Fibroblast of villous mesenchyme (primary cell): ENCODE results near the gene ATXN8OS. TPM values are rescaled to one million over a fixed set of nuclear protein-coding genes. Genes with fewer than 3 reads are reported as not detected.

Experiments
- DNase-seq: peaks from one replicate; pipeline ENCODE4 v3.0.0-alpha.2; 2010; ENCODE audit warnings: low read depth
- H3K4me3 ChIP-seq: 2 replicates; pipeline ENCODE4 v1.5.1; 2011; ENCODE audit warnings: low read depth, mild to moderate bottlenecking, low read length
- total RNA-seq: library from RNA; depleted of rRNA; stranded (reverse); fragments of >200 nt; gene quantifications from 2 replicates; pipeline ENCODE4 v1.2.3, GENCODE V29; 2012
- TF ChIP-seq, protein P1 (sequence below): IDR thresholded peaks from 2 replicates; pipeline ENCODE4 v1.5.1; 2012; ENCODE audit warnings: low read depth, mild to moderate bottlenecking, low read length; ENCODE audit not compliant: insufficient read depth

Gene ATXN8OS
- total RNA-seq, 1 donor, result not detected

- TF ChIP-seq, protein P1, sequence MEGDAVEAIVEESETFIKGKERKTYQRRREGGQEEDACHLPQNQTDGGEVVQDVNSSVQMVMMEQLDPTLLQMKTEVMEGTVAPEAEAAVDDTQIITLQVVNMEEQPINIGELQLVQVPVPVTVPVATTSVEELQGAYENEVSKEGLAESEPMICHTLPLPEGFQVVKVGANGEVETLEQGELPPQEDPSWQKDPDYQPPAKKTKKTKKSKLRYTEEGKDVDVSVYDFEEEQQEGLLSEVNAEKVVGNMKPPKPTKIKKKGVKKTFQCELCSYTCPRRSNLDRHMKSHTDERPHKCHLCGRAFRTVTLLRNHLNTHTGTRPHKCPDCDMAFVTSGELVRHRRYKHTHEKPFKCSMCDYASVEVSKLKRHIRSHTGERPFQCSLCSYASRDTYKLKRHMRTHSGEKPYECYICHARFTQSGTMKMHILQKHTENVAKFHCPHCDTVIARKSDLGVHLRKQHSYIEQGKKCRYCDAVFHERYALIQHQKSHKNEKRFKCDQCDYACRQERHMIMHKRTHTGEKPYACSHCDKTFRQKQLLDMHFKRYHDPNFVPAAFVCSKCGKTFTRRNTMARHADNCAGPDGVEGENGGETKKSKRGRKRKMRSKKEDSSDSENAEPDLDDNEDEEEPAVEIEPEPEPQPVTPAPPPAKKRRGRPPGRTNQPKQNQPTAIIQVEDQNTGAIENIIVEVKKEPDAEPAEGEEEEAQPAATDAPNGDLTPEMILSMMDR, result no peak
- no peak for DNase-seq
- no peak overlapping the region for H3K4me3 ChIP-seq
These were observed 54.5 kb downstream of the ATXN8OS start for GRCh38 chr13:70162141-70162540.

DNA sequence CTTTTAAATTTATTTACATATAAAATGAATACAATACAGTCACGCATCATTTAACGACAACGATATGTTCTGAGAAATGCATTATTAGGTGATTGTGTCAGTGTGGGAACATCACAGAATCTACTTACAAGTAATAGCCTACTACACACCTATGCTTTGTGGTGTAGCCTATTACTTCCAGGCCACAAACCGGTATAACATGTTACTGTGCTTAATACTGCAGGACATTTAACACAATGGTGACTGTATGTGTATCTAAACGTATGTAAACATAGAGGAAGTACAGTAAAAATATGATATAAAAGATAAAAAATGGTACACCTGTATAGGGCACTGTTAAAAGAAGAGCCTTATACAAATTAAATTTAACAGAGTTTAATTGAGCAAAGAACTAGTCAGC, 63.1 kb downstream of the ATXN8OS start:
- TF ChIP-seq, protein P1, result no peak

DNA sequence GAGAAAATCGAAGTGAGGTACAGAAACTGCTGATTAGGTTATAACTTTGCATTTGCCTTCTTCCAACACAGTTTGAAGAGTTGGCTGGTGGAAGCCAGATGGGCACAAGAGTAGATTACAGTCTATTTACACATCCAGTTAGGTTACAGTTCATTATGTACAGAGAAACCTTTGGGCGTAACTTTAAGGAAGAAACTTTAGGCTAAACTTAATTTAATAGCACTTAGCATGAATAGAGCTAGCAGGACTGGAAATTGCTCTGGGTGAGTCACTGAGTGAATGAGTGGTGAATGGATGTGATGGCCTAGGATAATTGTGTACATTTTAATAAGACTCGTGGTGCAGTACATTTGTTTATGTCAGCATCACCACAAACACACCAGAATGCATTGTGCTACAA, 63.5 kb downstream of the ATXN8OS start:
- H3K4me3 ChIP-seq, result no peak overlapping the region
- TF ChIP-seq, protein P1, result no peak
- no peak for DNase-seq

More for the DNA sequence above, 63.1 kb downstream of the ATXN8OS start:
- no peak for DNase-seq
- no peak overlapping the region for H3K4me3 ChIP-seq

DNA sequence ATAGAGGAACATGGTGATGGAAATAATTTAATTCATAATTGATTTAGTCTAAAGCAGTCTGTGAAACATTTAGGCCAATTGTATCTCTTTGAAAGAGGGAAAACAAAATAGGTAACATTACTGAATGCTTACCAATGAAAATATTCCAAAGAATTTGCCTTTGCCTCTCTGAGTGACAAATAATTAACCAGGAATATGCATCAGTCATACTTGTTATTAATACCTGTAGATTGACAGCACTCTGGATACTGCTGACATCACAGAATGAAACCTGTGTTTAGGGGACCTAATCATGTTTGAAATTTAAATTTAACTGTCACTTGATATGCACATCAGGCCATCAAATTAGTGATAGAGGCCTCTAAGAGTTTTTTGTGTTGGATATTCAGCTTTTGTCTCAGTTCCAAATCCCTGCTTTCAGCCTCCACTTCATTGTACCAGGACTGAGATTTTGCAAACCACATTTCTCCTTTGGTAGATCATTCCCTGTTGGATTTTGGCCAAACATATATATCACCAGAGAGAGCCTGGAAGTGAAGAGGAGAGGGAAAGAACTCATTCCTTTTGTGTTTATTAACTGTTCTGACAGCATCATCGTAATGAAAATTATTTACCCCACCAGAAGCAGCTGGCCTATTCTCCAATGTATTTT, 65.4 kb downstream of the ATXN8OS start:
- no peak for DNase-seq
- TF ChIP-seq, protein P1, result no peak
- H3K4me3 ChIP-seq, result no peak overlapping the region

DNA sequence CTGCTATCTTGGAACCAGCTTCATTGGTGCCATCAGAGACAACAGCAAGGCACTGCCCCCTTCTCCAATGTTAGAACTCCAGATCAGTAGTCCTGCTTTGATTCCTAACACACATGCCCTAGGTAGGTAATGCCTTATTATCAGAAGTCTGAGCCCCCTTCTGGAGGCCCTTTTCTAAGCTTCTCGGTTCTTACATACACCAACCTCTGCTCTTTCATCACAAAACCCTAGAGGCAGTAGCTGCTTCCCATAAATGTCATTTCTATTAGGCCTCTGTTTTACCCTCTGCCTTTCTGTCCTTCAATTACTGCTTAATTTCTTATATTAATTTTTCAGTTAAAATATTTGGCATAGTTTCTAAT, 66.0 kb downstream of the ATXN8OS start:
- TF ChIP-seq, protein P1, result no peak
- no peak for DNase-seq
- H3K4me3 ChIP-seq, result no peak overlapping the region

GRCh38 chr13:70178346-70178745, 70.7 kb downstream of the ATXN8OS start:
- no peak overlapping the region for H3K4me3 ChIP-seq
- DNase-seq, result no peak
- TF ChIP-seq, protein P1, result no peak

Other genes with a start within 250 kb of the ATXN8OS start
- not detected in 2 replicates for gene KLHL1, start 626 bp downstream of the ATXN8OS start, total RNA-seq